Dedifferentiated amniotic fluid mesenchymal stem cell (primary cell): ENCODE data around the gene SYNGR3.
"Not testable (repeated sequence)": the region's sequence is repeated elsewhere in the genome, so short reads cannot be mapped to it uniquely, and the experiment has no call there.

Source experiments
- DNase-seq: peaks from one replicate; pipeline ENCODE4 v3.0.0-alpha.2; 2016; ENCODE audit errors: extremely low spot score

SYNGR3 gene

GRCh38 chr16:1959269-1960039, 30.3 kb upstream of the SYNGR3 start, which contains the start of gene NDUFB10:
TSS of gene NDUFB10 (plus strand) at chr16:1959538. CDS start at chr16:1959625, 87 bp downstream.
- peak; percentile 76 for DNase-seq

GRCh38 chr16:1960665-1961630, 28.8 kb upstream of the SYNGR3 start:
- DNase-seq, result no peak

- no peak for DNase-seq
Observed at GRCh38 chr16:1961651-1962067, 28.1 kb upstream of the SYNGR3 start.

- DNase-seq, result not testable (repeated sequence)
Observed at GRCh38 chr16:1962161-1963153, 27.3 kb upstream of the SYNGR3 start.

- no peak for DNase-seq
Observed at GRCh38 chr16:1963806-1964505, 25.8 kb upstream of the SYNGR3 start.

- peak; percentile 99 for DNase-seq
Observed at GRCh38 chr16:1964506-1965395, 25.0 kb upstream of the SYNGR3 start, which contains the start of gene RPS2. TSS of gene RPS2 (minus strand) at chr16:1964826. CDS start at chr16:1964625, 201 bp downstream.

- no peak for DNase-seq
Observed at GRCh38 chr16:1965396-1966001, 24.3 kb upstream of the SYNGR3 start.

- DNase-seq, result no peak
Observed at GRCh38 chr16:1966460-1966859, 23.3 kb upstream of the SYNGR3 start, which contains the start of gene RNF151. TSS of gene RNF151 (plus strand) at chr16:1966856. CDS start at chr16:1966882, 26 bp downstream.

GRCh38 chr16:1968146-1968953, 21.4 kb upstream of the SYNGR3 start:
- DNase-seq, result no peak

- DNase-seq, result peak; percentile 90
Observed at GRCh38 chr16:1971796-1972489, 17.8 kb upstream of the SYNGR3 start, which contains the start of gene TBL3. TSS of gene TBL3 (plus strand) at chr16:1972053. CDS start at chr16:1972165, 112 bp downstream.

GRCh38 chr16:1972490-1972877, 17.3 kb upstream of the SYNGR3 start:
- DNase-seq, result no peak

- no peak for DNase-seq
Observed at GRCh38 chr16:1973461-1974156, 16.2 kb upstream of the SYNGR3 start.

GRCh38 chr16:1974157-1975070, 15.4 kb upstream of the SYNGR3 start:
- no peak for DNase-seq

GRCh38 chr16:1975432-1976215, 14.1 kb upstream of the SYNGR3 start:
- no peak for DNase-seq

GRCh38 chr16:1976216-1976520, 13.6 kb upstream of the SYNGR3 start:
- no peak for DNase-seq
